ENCODE measurements around the gene LAPTM5. TPM values are rescaled to one million over a fixed set of nuclear protein-coding genes. Genes with fewer than 3 reads are reported as not detected.

The LAPTM5 gene
- total and polyA plus RNA-seq, 10 of the 15 experiments (the other 5 are each of a cell fraction or from before 2014, with no cell fraction given) = 24.1 to 1,034 (median 687) TPM

- BruUV-seq (replicated peaks) = no TSS peak
- Histone ChIP-seq H3K4me2 (ENCODE audit: control insufficient read depth, insufficient read depth) (no peak overlapping the region), H3K27ac (ENCODE audit: control insufficient read depth, insufficient read depth) (no peak overlapping the region), H3K9ac (ENCODE audit: control insufficient read depth, insufficient read depth, low read length) (no peak overlapping the region), H4K20me1 (ENCODE audit: control insufficient read depth, insufficient read depth) (0 out of 2 replicates have a peak, but pooled peaks cover 3% of the 10 kb centered on the region), H3K4me3 (no peak overlapping the region), H3K36me3 (ENCODE audit: control insufficient read depth in 2 of 2, insufficient read depth in 2 of 2, low read length in 1 of 2) (no peaks in the 10 kb centered on the region), H3K9me3 (replicated peaks; ENCODE audit: control insufficient read depth, insufficient read depth, low read length) (no peaks in the 10 kb centered on the region), H3K27me3 (replicated peaks in 1 of 2; ENCODE audit: control insufficient read depth in 2 of 2, insufficient read depth in 2 of 2, low read length in 1 of 2) (peaks cover 12 to 18% of the 10 kb centered on the region in 2 experiments), H3K79me2 (ENCODE audit: control insufficient read depth, insufficient read depth, low read length) (no peaks in the 10 kb centered on the region), H2AFZ (ENCODE audit: control insufficient read depth, low read depth, low read length) (no peak overlapping the region), H3K4me1 (ENCODE audit: control insufficient read depth, insufficient read depth, low read length) (no peaks in the 10 kb centered on the region)
- SMC1A ChIA-PET (ENCODE audit: uncharacterized antibody, unreplicated experiment) = interaction anchor here (0.8 to 9.8 kb wide), 6 partner anchors 76 to 126 kb away, joined by 3 to 160 read pairs (median 6); no protein-coding TSS in a partner anchor
- intact Hi-C loops (cut with micrococcal nuclease; ENCODE audit: unreplicated experiment) = loop anchor here (5.0 kb wide), 1 partner anchor 123 kb away; no protein-coding TSS in a partner anchor
- POLR2A ChIA-PET = interaction anchor here (0.5 kb wide), 1 partner anchor 20 kb away, joined by 3 read pairs; no protein-coding TSS in a partner anchor
- ATAC-seq (no peak), FAIRE-seq (no peak), DNase-seq (ENCODE audit: low read depth, low spot score) (no peak)
- RAD21 ChIA-PET (ENCODE audit: unreplicated experiment) = interaction anchor here (1.0 to 9.1 kb wide), 4 partner anchors 85 to 125 kb away, joined by 3 to 154 read pairs (median 20); no protein-coding TSS in a partner anchor
- 33% methylated on average over 7 of the region's 7 CpGs for WGBS (ENCODE audit: insufficient coverage, insufficient replicate concordance, low lambda C conversion rate, missing lambda C conversion rate)
- CTCF ChIA-PET = interaction anchor here (1.9 to 12.3 kb wide), 8 partner anchors 9 to 124 kb away, joined by 4 to 303 read pairs (median 43); no protein-coding TSS in a partner anchor
- TF ChIP-seq IKZF2 (IDR thresholded peaks at IDR 0.05) (no peak), SRF (IDR thresholded peaks at IDR 0.05; ENCODE audit: low read depth in 2 of 2, low read length in 2 of 2) (no peak), POLR2AphosphoS2 (IDR thresholded peaks at IDR 0.05; ENCODE audit: low read depth, low read length) (no peak), SMAD1 (IDR thresholded peaks at IDR 0.05; ENCODE audit: low read depth, partially characterized antibody) (no peak), BCL3 (IDR thresholded peaks at IDR 0.05; ENCODE audit: borderline replicate concordance, insufficient read depth, low read depth, low read length, poor library complexity, severe bottlenecking) (no peak), ESRRA (IDR thresholded peaks at IDR 0.05; ENCODE audit: low read length) (no peak), POU2F2 (IDR thresholded peaks at IDR 0.05; ENCODE audit: borderline replicate concordance, low read depth, low read length) (no peak), HCFC1 (IDR thresholded peaks at IDR 0.05; ENCODE audit: low read length) (no peak), IRF3 (IDR thresholded peaks at IDR 0.05) (no peak), SMAD5 (IDR thresholded peaks at IDR 0.05; ENCODE audit: low read depth) (no peak), BRCA1 (IDR thresholded peaks at IDR 0.05; ENCODE audit: low read depth, low read length) (no peak), CEBPB (IDR thresholded peaks at IDR 0.05; ENCODE audit: borderline replicate concordance in 1 of 2, low read depth in 2 of 2, low read length in 2 of 2) (no peak)
- in situ Hi-C loops (cut with MboI) = loop anchor here (5.0 kb wide), 1 partner anchor 108 kb away; no protein-coding TSS in a partner anchor
These were observed 46.8 kb upstream of the LAPTM5 start for GRCh38 chr1:30804352-30804751.

Data from GM12878 (cell line).